Left cardiac atrium (tissue), 4 donors: Measurements from ENCODE around the gene KRTAP4-6. TPM values are rescaled to one million over a fixed set of nuclear protein-coding genes. Genes with fewer than 3 reads are reported as not detected.
"Not testable (repeated sequence)": the region's sequence is repeated elsewhere in the genome, so short reads cannot be mapped to it uniquely, and the experiment has no call there.

Source experiments
- ATAC-seq, 2 donors: fragments of 200-7000 bp; cut with Tn5 transposase; one replicate each; pipeline ENCODE4 v1.9.1; 2020; ENCODE audit warnings: mild to moderate bottlenecking in 2 of 2, moderate library complexity in 2 of 2
- DNase-seq: peaks from one replicate; pipeline ENCODE4 v3.0.0-alpha.2; 2020
- intact Hi-C, 2 donors: fragments of 100-400 bp; cut with DNase I; formaldehyde crosslinking; loops; one replicate each; pipeline versions ENCODE4 v1.14.1 to v1.15.1; 2022 to 2023
- long read RNA-seq: library from polyadenylated mRNA; unstranded; transcript quantifications from one replicate; pipeline ENCODE4 v2.0.0, GENCODE V29; 2021
- total RNA-seq, 2 donors: library from RNA; stranded (reverse); fragmentation: NEBNext Ultra II Directional; extraction: Animal tissue kit (Norgen Biotek cat#: 25700); gene quantifications; one replicate each; pipeline ENCODE4 v1.2.1, GENCODE V29; 2021
- donor health status: DM: no; HTN: yes; CAD: no.
- donor health status: DM: no; HTN: yes; CAD: no; lungs with severe emphysema.
- donor health status: DM: yes; HTN: yes; CAD: no.
- donor health status: Dilated cardiomyopathy.

The KRTAP4-6 gene
- not detected for total RNA-seq
- long read RNA-seq = 0 reads

DNA sequence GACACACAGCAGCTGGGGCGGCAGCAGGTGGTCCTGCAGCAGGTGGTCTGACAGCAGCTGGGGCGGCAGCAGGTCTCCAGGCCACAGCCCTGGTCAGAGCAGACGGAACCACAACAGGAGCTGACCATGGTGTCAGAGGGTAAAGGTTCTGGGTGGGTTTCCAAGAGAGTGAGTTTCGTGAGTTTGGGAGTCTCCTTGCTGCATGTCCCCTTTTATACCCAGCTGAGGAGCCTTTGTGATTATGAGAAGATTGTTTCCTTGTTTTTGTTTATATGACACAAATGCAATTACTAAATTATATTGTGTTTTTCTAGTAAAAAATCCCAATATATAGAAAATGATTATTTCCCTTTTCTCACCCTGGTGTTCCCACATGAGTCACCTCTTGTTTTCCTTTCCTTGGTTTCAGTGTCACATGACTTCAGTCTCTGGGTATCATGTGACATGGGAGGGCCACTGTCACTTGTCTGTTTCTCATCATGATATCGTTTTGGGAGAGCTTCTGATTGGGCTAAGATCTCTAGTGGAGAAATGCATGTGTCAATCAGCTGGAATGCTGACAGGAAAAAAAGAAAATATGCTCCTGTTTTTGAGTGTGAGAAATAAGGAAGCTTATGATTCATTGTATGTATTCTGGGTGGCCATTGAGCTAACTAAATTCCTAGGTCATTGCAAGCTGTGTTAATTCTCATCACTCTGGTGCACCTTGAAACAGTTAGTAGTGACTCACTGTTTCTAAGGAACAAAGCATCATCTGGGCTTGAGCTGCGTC lies at the start of gene KRTAP4-6:
Gene KRTAP4-6 (minus strand): TSS at position 185 of the 772 bp plus-strand sequence. CDS start 57 bp downstream, at position 128.
- intact Hi-C loops = no loop called here
- DNase-seq (no peak), ATAC-seq (no peak)

- DNase-seq, intact Hi-C loops, ATAC-seq: not testable (repeated sequence)
These were observed 49.5 kb upstream of the KRTAP4-6 start, which contains the start of gene KRTAP9-1 for GRCh38 chr17:41189837-41190318. KRTAP9-1 (plus strand) TSS chr17:41189887; CDS start chr17:41189887, 0 bp downstream.

- intact Hi-C loops = no loop called here
- no peak for DNase-seq
- no peak for ATAC-seq
These were observed 46.5 kb upstream of the KRTAP4-6 start for GRCh38 chr17:41186872-41187271.

DNA sequence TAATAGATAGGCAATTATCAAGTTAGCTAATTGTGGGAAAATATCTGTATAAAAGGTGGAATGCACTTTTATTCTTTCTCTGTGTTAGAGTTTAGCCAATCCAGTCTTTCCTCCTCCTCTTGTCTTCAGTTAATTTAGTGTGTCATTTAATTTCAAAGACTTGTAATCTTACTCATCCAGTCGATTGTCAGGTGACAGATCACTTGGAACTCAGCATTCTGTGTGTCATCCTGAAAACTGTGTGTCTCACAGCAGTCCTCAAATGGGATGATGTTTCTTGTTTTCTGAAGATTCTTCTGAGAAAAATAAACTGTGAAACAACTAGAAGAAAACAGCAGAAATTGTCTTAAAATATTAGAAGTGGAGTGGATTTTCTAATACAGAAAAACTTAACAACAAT lies 44.7 kb upstream of the KRTAP4-6 start:
- no peak for DNase-seq
- no peak for ATAC-seq
- intact Hi-C loops = no loop called here

GRCh38 chr17:41184480-41184961 lies 44.2 kb upstream of the KRTAP4-6 start, which contains the start of gene KRTAP4-1:
KRTAP4-1 (minus strand) TSS chr17:41184911; CDS start chr17:41184854, 57 bp downstream.
- ATAC-seq (no peak), DNase-seq (no peak)
- intact Hi-C loops = no loop called here

GRCh38 chr17:41178843-41179616 lies 38.7 kb upstream of the KRTAP4-6 start:
- intact Hi-C loops = no loop called here
- DNase-seq (no peak), ATAC-seq (no peak)

- intact Hi-C loops = no loop called here
- ATAC-seq (no peak), DNase-seq (no peak)
These were observed 38.0 kb upstream of the KRTAP4-6 start for GRCh38 chr17:41178341-41178740.

GRCh38 chr17:41177727-41178271 lies 37.5 kb upstream of the KRTAP4-6 start, which contains the start of gene KRTAP4-2:
KRTAP4-2 (minus strand) TSS chr17:41178221; CDS start chr17:41178164, 57 bp downstream.
- ATAC-seq (no peak), DNase-seq (no peak)
- intact Hi-C loops = no loop called here

- DNase-seq (no peak), ATAC-seq (no peak)
- intact Hi-C loops = no loop called here
These were observed 36.5 kb upstream of the KRTAP4-6 start for GRCh38 chr17:41176744-41177387.

- ATAC-seq (no peak), DNase-seq (no peak)
- intact Hi-C loops = no loop called here
These were observed 31.5 kb upstream of the KRTAP4-6 start for GRCh38 chr17:41171886-41172285.

GRCh38 chr17:41168121-41168520 lies 27.8 kb upstream of the KRTAP4-6 start, which contains the start of gene KRTAP4-3:
KRTAP4-3 (minus strand) TSS chr17:41168221; CDS start chr17:41168172, 49 bp downstream.
- DNase-seq (no peak), ATAC-seq (no peak)
- intact Hi-C loops = no loop called here

DNA sequence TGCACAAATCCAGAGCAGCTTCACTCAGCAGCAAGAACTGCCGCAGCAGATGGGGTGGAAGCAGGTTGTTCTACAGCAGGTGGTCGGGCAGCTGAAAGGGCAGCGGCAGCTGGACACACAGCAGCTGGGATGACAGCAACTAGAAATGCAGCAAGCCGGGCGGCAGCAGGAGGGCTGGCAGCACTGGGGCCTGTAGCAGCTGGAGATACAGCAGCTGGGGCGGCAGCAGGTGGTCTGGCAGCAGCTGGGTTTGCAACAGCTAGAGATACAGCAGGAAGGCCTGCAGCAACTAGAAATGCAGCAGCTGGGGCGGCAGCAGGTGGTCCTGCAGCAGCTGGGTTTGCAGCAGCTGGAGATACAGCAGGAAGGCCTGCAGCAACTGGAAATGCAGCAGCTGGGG lies 27.2 kb upstream of the KRTAP4-6 start:
- ATAC-seq (no peak), DNase-seq (no peak)
- intact Hi-C loops = no loop called here

DNA sequence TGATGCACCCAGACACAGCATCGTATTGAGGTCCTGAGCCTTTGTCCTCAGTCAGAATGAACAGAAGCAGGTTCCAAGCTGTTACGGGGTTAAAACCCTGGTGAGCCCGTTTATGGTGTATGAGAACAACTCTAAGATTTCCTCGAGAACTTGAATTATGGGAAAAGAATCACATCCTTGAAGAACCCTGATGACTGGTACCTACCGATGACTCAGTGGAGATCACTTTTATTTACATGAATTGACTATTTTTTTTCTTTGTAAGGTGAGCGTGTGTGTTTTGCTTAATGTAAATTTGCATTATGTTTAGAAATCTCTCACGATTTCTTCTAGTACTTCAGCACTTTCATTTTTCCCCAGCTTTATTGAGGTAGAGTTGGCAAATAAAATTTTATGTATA lies 23.5 kb upstream of the KRTAP4-6 start:
- intact Hi-C loops = no loop called here
- ATAC-seq (no peak), DNase-seq (no peak)

DNA sequence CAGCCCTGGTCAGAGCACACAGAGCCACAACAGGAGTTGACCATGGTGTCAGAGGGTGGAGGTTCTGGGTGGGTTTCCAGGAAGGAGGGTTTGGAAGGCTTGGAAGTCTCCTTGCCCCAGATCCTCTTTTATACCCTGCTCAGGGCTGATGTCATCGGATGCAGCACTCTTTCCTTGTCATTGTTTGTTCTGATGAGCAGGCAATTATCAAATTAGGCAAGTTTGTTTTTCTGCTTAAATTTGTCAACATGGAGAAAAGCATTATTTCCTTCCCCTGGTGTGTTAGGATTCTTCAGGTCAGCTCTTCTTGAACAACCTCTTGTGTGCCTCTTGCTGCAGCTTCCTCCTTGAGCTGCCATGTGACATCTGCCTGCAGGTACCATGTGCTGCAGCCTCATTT lies 20.3 kb upstream of the KRTAP4-6 start, which contains the start of gene KRTAP4-4:
Gene KRTAP4-4 (minus strand): TSS at position 101 of the 400 bp plus-strand sequence. CDS start 57 bp downstream, at position 44.
- DNase-seq = no peak
- intact Hi-C loops = no loop called here
- ATAC-seq = no peak

- ATAC-seq, DNase-seq, intact Hi-C loops: not testable (repeated sequence)
These were observed 19.8 kb upstream of the KRTAP4-6 start for GRCh38 chr17:41160190-41160589.

- intact Hi-C loops = no loop called here
- ATAC-seq = no peak
- DNase-seq = no peak
These were observed 13.5 kb upstream of the KRTAP4-6 start for GRCh38 chr17:41153856-41154255.

- ATAC-seq (no peak), DNase-seq (no peak)
- intact Hi-C loops = no loop called here
These were observed 11.2 kb upstream of the KRTAP4-6 start for GRCh38 chr17:41151525-41151924.

DNA sequence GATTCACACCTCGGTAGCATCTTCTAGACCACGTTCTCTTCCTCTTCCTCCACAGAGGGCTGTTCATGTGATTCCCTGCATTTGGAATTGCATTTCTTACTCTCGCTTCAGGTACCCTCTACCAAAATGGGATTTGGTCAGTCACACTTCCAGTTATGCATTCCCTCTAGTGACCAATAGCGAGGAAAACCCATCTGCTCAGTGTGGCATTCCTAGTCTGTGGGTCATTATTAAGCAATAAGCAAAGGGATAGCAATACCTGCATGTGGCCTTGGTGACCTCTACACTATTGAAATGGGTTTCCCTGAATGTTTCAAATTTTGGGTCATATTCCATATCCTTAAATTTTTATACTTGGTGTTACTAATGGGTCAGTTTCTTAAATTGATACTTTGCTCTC lies 9.7 kb upstream of the KRTAP4-6 start:
- no peak for DNase-seq
- no peak for ATAC-seq
- intact Hi-C loops = no loop called here

DNA sequence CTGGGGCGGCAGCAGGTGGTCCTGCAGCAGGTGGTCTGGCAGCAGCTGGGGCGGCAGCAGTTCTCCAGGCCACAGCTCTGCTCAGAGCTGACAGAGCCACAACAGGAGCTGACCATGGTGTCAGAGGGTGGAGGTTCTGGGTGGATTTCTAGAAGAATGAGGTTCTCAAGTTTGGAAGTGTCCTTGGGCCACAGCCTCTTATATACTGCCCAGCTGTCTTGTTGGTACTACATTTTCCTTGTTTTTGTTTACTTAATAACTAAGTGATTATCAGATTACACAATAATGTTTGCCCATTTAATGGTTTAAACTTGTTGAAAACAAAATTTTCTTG lies 9.3 kb upstream of the KRTAP4-6 start, which contains the start of gene KRTAP4-5:
Gene KRTAP4-5 (minus strand): TSS at position 174 of the 334 bp plus-strand sequence. CDS start 58 bp downstream, at position 116.
- ATAC-seq = no peak
- intact Hi-C loops = no loop called here
- DNase-seq = no peak
